GM21447 (cell line): ENCODE measurements around the gene MYO1F.
"Not testable (repeated sequence)": the region's sequence is repeated elsewhere in the genome, so short reads cannot be mapped to it uniquely, and the experiment has no call there.

ENCODE experiments used
- ATAC-seq: cut with Tn5 transposase; IDR thresholded peaks from one replicate; pipeline ENCODE4 v1.9.1; 2021; ENCODE audit not compliant: unreplicated experiment

Gene MYO1F

GRCh38 chr19:8567522-8568172 is 9.6 kb downstream of the MYO1F start:
- no peak for ATAC-seq

GRCh38 chr19:8566855-8567254 is 10.4 kb downstream of the MYO1F start:
- no peak for ATAC-seq

- not testable (repeated sequence) for ATAC-seq
Observed at GRCh38 chr19:8564866-8565265, 12.4 kb downstream of the MYO1F start.

GRCh38 chr19:8561075-8561764 is 16.0 kb downstream of the MYO1F start:
- ATAC-seq: no peak

- no peak for ATAC-seq
Observed at GRCh38 chr19:8558325-8558724, 18.9 kb downstream of the MYO1F start.

- ATAC-seq: no peak
Observed at GRCh38 chr19:8557642-8558238, 19.5 kb downstream of the MYO1F start.

GRCh38 chr19:8553729-8554128 is 23.5 kb downstream of the MYO1F start:
- ATAC-seq: not testable (repeated sequence)

- ATAC-seq: no peak
Observed at GRCh38 chr19:8552810-8553209, 24.4 kb downstream of the MYO1F start.

GRCh38 chr19:8550070-8550469 is 27.2 kb downstream of the MYO1F start:
- no peak for ATAC-seq

GRCh38 chr19:8545743-8546142 is 31.5 kb downstream of the MYO1F start:
- no peak for ATAC-seq

GRCh38 chr19:8544168-8544567 is 33.1 kb downstream of the MYO1F start:
- ATAC-seq: no peak

GRCh38 chr19:8539621-8540149 is 37.6 kb downstream of the MYO1F start:
- ATAC-seq: no peak

GRCh38 chr19:8537099-8537498 is 40.1 kb downstream of the MYO1F start:
- ATAC-seq: no peak

GRCh38 chr19:8536282-8536681 is 41.0 kb downstream of the MYO1F start:
- no peak for ATAC-seq

- no peak for ATAC-seq
Observed at GRCh38 chr19:8532225-8532624, 45.0 kb downstream of the MYO1F start.

GRCh38 chr19:8531470-8531869 is 45.8 kb downstream of the MYO1F start:
- ATAC-seq: no peak

GRCh38 chr19:8530061-8530679 is 47.1 kb downstream of the MYO1F start:
- no peak for ATAC-seq

GRCh38 chr19:8529369-8530006 is 47.8 kb downstream of the MYO1F start:
- no peak for ATAC-seq

GRCh38 chr19:8528500-8528899 is 48.7 kb downstream of the MYO1F start:
- no peak for ATAC-seq

- ATAC-seq: no peak
Observed at GRCh38 chr19:8526345-8527091, 50.7 kb downstream of the MYO1F start.

GRCh38 chr19:8525401-8525684 is 51.9 kb downstream of the MYO1F start:
- no peak for ATAC-seq
